NCI-H510A (cell line): ENCODE measurements around the gene MEGF6.

Source experiments
- DNase-seq: peaks from one replicate; lab custom pipeline; 2025; lab: John Stamatoyannopoulos, UW

The MEGF6 gene

GRCh38 chr1:3441880-3442279, 169.4 kb downstream of the MEGF6 start:
- no peak for DNase-seq

DNA sequence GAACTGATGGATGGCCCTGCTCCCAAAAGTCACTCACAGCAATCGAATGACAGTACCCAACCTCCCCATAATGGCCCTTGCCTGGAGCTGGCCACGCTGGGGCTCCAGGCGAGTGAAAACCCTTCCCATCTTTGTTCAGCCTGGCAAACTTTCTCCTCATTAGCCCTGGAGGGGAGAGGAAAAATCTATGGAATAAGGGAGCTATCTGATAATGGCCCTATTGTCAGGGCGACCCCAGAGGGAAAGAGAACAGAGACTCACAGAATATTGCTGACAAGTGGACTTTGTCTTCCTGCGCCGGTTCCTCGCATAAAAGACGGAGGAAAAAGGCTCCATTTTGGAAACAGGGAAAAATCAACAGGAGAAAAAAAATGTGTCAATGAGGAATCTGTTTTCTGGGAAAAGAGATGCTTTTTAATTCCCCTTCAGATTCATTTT, 169.9 kb downstream of the MEGF6 start:
- DNase-seq, result no peak

- DNase-seq, result no peak
Measured at GRCh38 chr1:3440711-3441409, 170.4 kb downstream of the MEGF6 start.

DNA sequence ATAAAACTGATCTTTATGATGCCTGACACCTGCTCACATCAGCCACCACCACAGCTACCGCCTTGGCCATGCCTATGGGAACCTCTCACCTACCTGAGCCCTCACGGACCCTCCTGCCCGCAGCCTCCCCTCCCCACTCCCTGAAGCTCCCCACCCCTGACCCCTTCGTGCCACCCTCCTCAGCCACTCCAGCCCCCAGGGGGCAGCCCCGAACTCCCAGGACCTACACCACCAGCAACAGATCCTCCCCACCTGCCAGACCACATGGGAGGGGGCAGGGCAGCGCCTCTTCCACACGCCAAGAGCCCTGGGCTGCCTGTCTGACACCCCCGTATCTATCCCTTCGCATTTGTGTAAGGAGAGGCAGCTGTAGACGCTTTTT, 171.0 kb downstream of the MEGF6 start:
- DNase-seq, result no peak
